HG03558 (cell line): ENCODE data around the gene PRAMEF7.
"Not testable (repeated sequence)": the region's sequence is repeated elsewhere in the genome, so short reads cannot be mapped to it uniquely, and the experiment has no call there.

Experiments used
- ATAC-seq: cut with Tn5 transposase; IDR thresholded peaks from one replicate; pipeline ENCODE4 v1.9.1; 2021; ENCODE audit warnings: moderate number of reproducible peaks; ENCODE audit not compliant: unreplicated experiment; ENCODE audit errors: extremely low read depth

Gene PRAMEF7

DNA sequence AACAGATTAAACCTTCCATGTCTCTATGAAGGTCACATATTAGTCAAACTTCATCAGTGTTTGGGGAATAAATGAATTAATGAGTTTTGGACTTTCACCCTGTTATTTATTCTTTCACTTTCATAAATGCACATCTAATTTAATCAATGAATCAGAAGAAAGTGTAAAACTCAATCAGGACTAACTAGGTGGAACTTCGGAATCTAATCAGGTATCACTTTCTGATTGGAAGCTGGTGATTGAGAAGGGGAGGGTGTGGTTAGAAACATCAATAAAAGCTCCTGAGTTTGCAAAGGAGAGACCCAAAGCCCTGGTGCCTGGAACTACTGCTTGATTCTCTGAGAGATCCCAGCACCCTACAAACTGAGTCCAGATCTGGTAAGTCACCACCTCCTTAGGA lies at the start of gene PRAMEF7:
Gene PRAMEF7, plus strand, starts transcription at position 301 of the 400 bp plus-strand sequence. CDS start 1,083 bp downstream, outside the sequence.
- ATAC-seq = not testable (repeated sequence)

- not testable (repeated sequence) for ATAC-seq
These were observed 38.0 kb upstream of the PRAMEF7 start for GRCh38 chr1:12878453-12878852.

DNA sequence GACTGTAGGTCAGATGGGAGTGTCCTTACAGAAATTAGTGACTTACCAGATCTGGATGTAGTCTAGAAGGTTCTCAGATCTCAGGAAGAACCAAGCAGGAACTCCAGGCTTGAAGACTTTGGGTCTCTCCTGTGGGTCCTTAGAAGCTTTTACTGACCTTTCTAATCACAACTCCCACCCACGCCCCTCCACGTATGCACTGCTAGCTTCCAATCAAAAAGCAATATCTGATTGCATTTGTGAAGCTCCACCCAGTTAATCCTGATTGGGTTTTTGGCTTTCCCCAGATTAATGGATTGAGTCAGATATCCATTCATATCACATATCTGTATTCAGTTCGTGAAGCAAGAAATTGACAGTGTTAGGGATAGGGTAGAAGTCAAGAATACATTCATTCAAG lies 30.3 kb upstream of the PRAMEF7 start, which contains the start of gene PRAMEF4:
Gene PRAMEF4, minus strand, starts transcription at position 101 of the 400 bp plus-strand sequence. CDS start 2,807 bp downstream, outside the sequence.
- ATAC-seq = not testable (repeated sequence)

DNA sequence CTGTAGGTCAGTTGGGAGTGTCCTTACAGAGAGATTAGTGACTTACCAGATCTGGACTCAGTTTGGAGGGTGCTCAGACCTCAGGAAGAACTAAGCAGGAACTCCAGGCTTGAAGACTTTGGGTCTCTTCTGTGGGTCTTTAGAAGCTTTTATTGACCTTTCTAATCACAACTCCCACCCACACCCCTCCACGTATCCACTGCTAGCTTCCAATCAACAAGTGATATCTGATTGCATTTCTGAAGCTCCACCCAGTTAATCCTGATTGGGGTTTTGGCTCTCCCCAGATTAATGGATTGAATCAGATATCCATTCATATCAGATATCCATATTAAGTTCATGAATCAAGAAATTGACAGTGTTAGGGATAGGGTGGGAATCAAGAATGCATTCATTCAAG lies 18.2 kb upstream of the PRAMEF7 start, which contains the start of gene PRAMEF10:
Gene PRAMEF10, minus strand, starts transcription at position 101 of the 400 bp plus-strand sequence. CDS start 2,423 bp downstream, outside the sequence.
- ATAC-seq = not testable (repeated sequence)

DNA sequence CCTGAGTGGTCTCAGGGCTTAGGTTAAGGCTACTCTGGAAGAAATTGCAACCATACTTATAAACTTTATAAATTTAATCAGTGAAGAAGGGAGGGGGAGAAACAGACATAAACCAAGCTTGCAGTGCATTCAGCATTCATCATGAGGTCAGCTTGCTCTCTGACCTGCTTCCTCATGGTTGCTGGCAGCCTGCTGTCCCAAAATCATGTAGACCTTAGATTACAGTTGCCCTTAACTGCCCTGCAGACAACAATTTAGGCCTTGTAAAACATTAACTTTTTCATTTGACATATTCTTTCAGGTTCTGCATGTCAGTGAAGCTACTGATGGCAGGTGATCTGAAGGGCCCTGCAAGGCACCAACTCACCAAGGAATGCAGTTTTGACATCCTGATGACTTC lies 17.2 kb upstream of the PRAMEF7 start:
- not testable (repeated sequence) for ATAC-seq

GRCh38 chr1:12903793-12904572 lies 12.4 kb upstream of the PRAMEF7 start:
- ATAC-seq = not testable (repeated sequence)

- ATAC-seq = not testable (repeated sequence)
These were observed 5.3 kb downstream of the PRAMEF7 start for GRCh38 chr1:12921749-12922148.

GRCh38 chr1:12924368-12924767 lies 8.0 kb downstream of the PRAMEF7 start:
- not testable (repeated sequence) for ATAC-seq

- ATAC-seq = not testable (repeated sequence)
These were observed 31.1 kb downstream of the PRAMEF7 start, which contains the start of gene PRAMEF6 for GRCh38 chr1:12947480-12947879. Gene PRAMEF6 (minus strand): TSS chr1:12947580. CDS start chr1:12942518, 5,062 bp downstream.
